Ovary (tissue), 9 donors: ENCODE results near the gene ST6GALNAC3. TPM values are rescaled to one million over a fixed set of nuclear protein-coding genes. Genes with fewer than 3 reads are reported as not detected.

Source experiments
- DNase-seq, 5 donors: peaks; one replicate each; pipeline ENCODE4 v3.0.0-alpha.2; 2019 to 2020
- H3K27ac ChIP-seq, 2 donors: fragments of 200-600 bp; one replicate each; pipeline versions ENCODE4 v1.5.1 to v1.8.0; 2019 to 2022
- H3K27me3 ChIP-seq: fragments of 200-600 bp; one replicate; pipeline ENCODE4 v1.8.0; 2022
- H3K36me3 ChIP-seq: fragments of 200-600 bp; sonication (generic); one replicate; pipeline ENCODE4 v1.5.1; 2019
- H3K4me1 ChIP-seq: one replicate; pipeline ENCODE4 v1.8.1; 2013; ENCODE audit warnings: mild to moderate bottlenecking, moderate library complexity; ENCODE audit not compliant: insufficient read depth
- H3K4me3 ChIP-seq: fragments of 200-600 bp; sonication (generic); one replicate; pipeline ENCODE4 v1.5.1; 2017
- H3K9me3 ChIP-seq, 2 donors: fragments of 200-600 bp in 1 of 2; sonication (generic) in 1 of 2; one replicate each; pipeline versions ENCODE4 v1.5.1 to v1.8.1; 2013 to 2019; ENCODE audit warnings: mild to moderate bottlenecking in 1 of 2, moderate library complexity in 1 of 2
- CTCF ChIP-seq, 3 donors: fragments of 450-650 bp in 2 of 3; fragments of 200-600 bp in 1 of 3; IDR thresholded peaks; one replicate each; pipeline versions ENCODE4 v1.5.1 to v1.8.0; 2016 to 2022; ENCODE audit warnings: antibody characterized with exemption in 3 of 3, mild to moderate bottlenecking in 1 of 3
- EP300 ChIP-seq: sonication (generic); formaldehyde crosslinking; IDR thresholded peaks from one replicate; pipeline ENCODE4 v1.6.1; 2017; ENCODE audit warnings: antibody characterized with exemption
- POLR2A ChIP-seq: fragments of 450-650 bp; IDR thresholded peaks from one replicate; pipeline ENCODE4 v1.6.1; 2017; ENCODE audit warnings: antibody characterized with exemption, mild to moderate bottlenecking, moderate library complexity
- WGBS, 3 donors: extraction: QIAGEN DNeasy Blood & Tissue Kit in 1 of 3; methylation state at CpG; one replicate each; pipeline versions ENCODE4 v1.1.5 to v1.1.7; 2013 to 2017; 5-methylcytosine and 5-hydroxymethylcytosine counted together
- intact Hi-C, 4 donors: fragments of 100-400 bp; cut with DNase I; formaldehyde crosslinking; loops; one replicate each; pipeline versions ENCODE4 v1.11.0 to v1.15.1; 2022 to 2023
- polyA plus RNA-seq, 2 donors: library from polyadenylated mRNA; stranded (reverse); fragments of 200-250 nt in 1 of 2; fragments of 350-450 nt in 1 of 2; fragmentation: Illumina TruSeq in 1 of 2; extraction: RNeasy Lipid Tissue Mini Kit (QIAGEN cat#74804) in 1 of 2; gene quantifications; one replicate each; pipeline ENCODE4 v1.2.3, GENCODE V29; 2013 to 2014
- total RNA-seq, 7 donors: library from RNA; depleted of rRNA in 2 of 7; stranded (reverse); fragments of >200 nt in 2 of 7; fragmentation: NEBNext Ultra II Directional in 3 of 7; extraction: Animal tissue kit (Norgen Biotek cat#: 25700) in 3 of 7; gene quantifications; one replicate each; pipeline versions ENCODE4 v1.1.0 to v1.2.4, GENCODE V29; 2016 to 2023
- donor health status: DM: no; HTN: no; CAD: no; lungs with moderate emphysema.
- donor health status: DM: no; HTN: no; CAD: no.
- donor health status: Bipolar disorder and iron deficiency.
- donor health status: DM: yes; HTN: yes; CAD: no.
- donor health status: DM: no; HTN: no; CAD: no.
- donor health status: DM: yes; HTN: yes; CAD: no.

The ST6GALNAC3 gene
- total and polyA plus RNA-seq, 9 donors: 1.9 to 6.7 (median 4.0) TPM

DNA sequence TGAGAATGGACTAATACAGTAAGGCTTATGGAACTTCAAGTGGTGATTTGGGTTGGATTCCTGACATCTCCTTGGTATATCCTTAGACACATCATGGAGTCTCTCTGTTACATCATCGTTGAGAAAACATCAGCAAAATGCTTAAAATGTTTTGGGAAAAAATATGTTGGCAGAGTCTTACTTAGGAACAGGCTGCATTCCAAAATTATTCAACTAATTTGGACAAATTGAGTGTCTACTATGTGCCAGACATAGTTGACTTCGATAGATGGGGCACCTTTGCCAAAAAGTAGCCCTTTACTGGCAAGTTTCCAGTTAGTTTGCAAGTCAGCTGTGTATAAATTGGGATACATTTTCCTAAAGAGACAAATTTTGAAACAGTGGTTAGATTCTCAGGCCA, 539.3 kb downstream of the ST6GALNAC3 start:
- TF ChIP-seq CTCF (IDR thresholded peaks at IDR 0.05): no peak
- TF ChIP-seq EP300: no peak
- no peak for TF ChIP-seq POLR2A
- peaks cover 4% of the 10 kb centered on the region for H3K4me1 ChIP-seq
- H3K9me3 ChIP-seq: no peaks in the 10 kb centered on the region
- no peaks in the 10 kb centered on the region for H3K36me3 ChIP-seq
- no peak overlapping the region for H3K27ac ChIP-seq
- H3K27me3 ChIP-seq: no peaks in the 10 kb centered on the region
- intact Hi-C loops: no loop called here
- 42 to 52% (median 46%) methylated on average over 2 of the region's 2 CpGs for WGBS, 3 donors
- H3K4me3 ChIP-seq: no peak overlapping the region
- DNase-seq: no peak

DNA sequence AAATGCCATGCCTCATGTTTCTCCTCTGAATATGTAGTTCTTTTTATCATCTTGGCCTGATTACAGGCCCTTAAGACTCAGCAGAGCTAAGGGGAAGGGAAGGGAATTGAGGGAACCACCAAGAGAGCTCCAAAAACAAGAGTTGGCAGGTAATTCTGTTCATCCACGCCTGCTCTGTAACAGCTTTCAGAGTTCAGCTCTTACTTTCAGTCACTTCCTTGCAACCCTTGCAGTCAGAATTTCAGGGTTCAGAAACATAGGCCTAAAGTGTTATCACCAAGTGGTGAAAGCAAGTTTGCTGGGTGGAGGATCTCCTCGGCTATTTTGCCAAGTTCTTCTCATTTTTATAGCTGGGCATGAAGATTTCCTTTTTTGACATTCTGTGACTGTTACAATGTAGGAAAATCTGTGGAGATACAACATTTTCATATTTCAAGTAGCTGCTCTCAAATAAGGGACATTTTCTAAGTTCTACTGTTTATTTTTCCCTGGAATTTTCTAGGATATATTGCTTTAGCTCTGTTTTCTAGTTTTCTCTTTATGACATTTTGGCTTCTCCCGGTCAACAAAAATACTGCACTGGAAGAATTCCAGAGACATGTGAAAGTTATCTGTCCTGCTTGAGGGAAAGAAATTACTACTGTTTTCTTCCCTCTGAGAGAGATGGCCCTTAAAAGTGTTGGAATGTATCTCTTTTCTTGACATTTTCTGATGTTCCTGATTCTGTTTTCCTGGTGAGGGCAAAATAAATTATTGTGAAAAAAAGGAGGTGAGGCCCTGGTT, 540.9 kb downstream of the ST6GALNAC3 start:
- 35 to 38% (median 36%) methylated on average over 3 of the region's 3 CpGs for WGBS, 3 donors
- no peaks in the 10 kb centered on the region for H3K36me3 ChIP-seq
- no peak for DNase-seq
- intact Hi-C loops: no loop called here
- TF ChIP-seq CTCF (IDR thresholded peaks at IDR 0.05) (no peak), EP300 (no peak), POLR2A (no peak)
- H3K27me3 ChIP-seq: no peaks in the 10 kb centered on the region
- H3K9me3 ChIP-seq: no peaks in the 10 kb centered on the region
- H3K27ac ChIP-seq: no peak overlapping the region
- H3K4me3 ChIP-seq: no peak overlapping the region
- peaks cover 4% of the 10 kb centered on the region for H3K4me1 ChIP-seq

GRCh38 chr1:76620371-76620770, 545.8 kb downstream of the ST6GALNAC3 start:
- intact Hi-C loops: no loop called here
- H3K9me3 ChIP-seq: no peaks in the 10 kb centered on the region
- H3K4me1 ChIP-seq: peaks cover under 1% of the 10 kb centered on the region
- no peaks in the 10 kb centered on the region for H3K36me3 ChIP-seq
- no peaks in the 10 kb centered on the region for H3K27me3 ChIP-seq
- no peak for DNase-seq
- H3K4me3 ChIP-seq: no peak overlapping the region
- TF ChIP-seq POLR2A: no peak
- TF ChIP-seq CTCF (IDR thresholded peaks at IDR 0.05): no peak
- no peak for TF ChIP-seq EP300
- no peak overlapping the region for H3K27ac ChIP-seq
- 95 to 96% (median 96%) methylated on average over 4 of the region's 4 CpGs for WGBS, 3 donors

DNA sequence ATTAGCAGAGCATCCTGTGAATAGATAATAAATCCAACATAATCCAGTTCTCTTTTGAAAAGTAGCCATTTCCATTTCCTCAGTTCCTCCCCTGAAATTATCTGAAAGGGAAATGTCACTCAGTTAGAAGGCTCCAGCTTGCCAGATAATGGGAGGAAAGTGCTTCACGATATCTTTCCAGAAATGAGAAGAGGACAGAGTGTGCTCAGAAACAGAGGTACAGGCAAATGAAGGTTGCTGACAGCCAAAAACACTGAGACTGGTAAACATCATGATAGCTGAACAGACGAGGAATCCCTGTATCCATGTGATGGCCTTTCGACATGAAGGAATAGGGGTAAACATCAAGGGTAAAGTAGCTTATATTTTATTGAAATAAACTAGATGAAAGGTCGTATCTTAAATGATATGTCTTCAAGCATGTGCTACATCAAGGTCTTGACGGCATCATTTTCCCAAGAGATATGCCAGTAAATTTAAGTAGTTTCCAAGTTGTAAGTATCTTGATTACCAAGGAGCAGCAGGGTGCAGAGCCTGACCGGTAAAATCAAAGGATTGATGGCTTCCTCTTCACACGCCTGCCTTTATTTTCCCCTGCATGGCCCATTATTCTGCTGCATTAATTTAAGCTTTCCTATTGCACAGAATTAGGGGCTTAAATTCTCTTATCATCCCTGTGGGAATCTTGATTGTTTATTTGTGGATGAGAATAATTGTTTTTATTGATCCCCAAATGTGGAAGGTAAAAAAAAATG, 548.4 kb downstream of the ST6GALNAC3 start:
- no peaks in the 10 kb centered on the region for H3K4me1 ChIP-seq
- no peak overlapping the region for H3K27ac ChIP-seq
- no peaks in the 10 kb centered on the region for H3K36me3 ChIP-seq
- H3K4me3 ChIP-seq: no peak overlapping the region
- H3K9me3 ChIP-seq: no peaks in the 10 kb centered on the region
- DNase-seq: no peak
- H3K27me3 ChIP-seq: no peaks in the 10 kb centered on the region
- TF ChIP-seq POLR2A: no peak
- no peak for TF ChIP-seq CTCF (IDR thresholded peaks at IDR 0.05)
- no peak for TF ChIP-seq EP300
- WGBS, 3 donors: 73 to 75% (median 75%) methylated on average over 7 of the region's 7 CpGs
- intact Hi-C loops: no loop called here
